ENCODE results near the gene LZTFL1. TPM values are rescaled to one million over a fixed set of nuclear protein-coding genes. Genes with fewer than 3 reads are reported as not detected.

Gene LZTFL1
- polyA plus RNA-seq, 3 donors, result 53.7 to 66.1 (median 64.3) TPM

DNA sequence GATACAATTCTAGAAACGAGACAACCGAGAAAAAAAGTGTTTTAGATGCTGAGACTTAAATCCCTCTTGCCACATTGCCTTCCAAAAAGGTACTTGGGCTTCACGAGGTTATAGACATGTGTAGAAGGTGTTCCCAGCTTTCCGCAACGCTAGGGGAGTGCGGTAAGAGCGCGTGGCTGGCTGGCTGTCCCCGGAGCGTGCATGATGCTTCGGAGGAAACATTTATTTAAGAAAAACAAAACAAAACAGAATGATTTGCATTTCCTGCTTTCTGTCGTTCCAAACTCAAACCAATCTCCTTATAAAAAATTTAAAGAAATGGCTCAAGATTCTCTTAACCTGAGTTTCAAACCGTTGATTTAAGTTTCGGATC is 46.4 kb downstream of the LZTFL1 start:
- peak in 1 of 11 donors; percentile 17 for DNase-seq (ENCODE audit: extremely low read depth in 1 of 11, low read depth in 9 of 11, low spot score in 4 of 11)

DNA sequence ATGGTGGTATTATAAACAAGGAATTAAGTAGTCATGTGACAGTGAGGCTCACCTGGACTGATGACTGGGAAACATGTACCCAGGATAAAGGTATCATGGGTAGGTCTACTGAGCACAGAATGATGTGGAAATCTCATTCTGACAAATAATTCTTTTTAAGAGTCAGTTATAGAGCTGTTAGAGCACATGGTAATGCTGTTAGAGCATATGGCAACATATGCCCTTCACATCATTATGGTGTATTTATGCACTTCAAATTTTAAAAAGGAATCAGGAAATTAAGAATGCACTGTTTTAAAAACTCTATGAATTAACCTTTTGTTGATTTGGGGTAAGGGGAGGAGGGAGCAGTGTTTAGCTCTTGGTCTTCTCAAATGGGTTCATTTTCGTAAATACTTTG is 47.3 kb downstream of the LZTFL1 start:
- DNase-seq (ENCODE audit: extremely low read depth in 1 of 11, low read depth in 9 of 11, low spot score in 4 of 11), result no peak

DNA sequence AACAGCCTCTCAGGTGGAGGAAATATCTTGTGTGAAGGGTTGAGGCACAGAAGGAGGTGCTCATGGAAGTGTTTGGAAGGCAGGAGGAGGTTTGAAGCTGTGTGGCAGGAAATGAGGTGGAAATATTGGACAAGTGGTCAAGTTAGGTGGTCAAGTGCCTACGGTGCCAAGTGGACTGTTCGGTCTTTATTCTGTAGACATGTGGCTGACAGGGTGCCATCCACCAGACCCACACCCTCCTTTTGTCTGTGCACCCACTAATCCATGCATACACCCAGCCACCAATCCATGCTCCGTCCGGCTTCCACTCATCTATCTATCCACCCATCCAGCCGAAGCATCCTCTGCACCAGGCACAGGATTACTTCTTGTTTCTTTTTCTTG is 47.8 kb downstream of the LZTFL1 start:
- DNase-seq (ENCODE audit: extremely low read depth in 1 of 11, low read depth in 9 of 11, low spot score in 4 of 11), result no peak

DNA sequence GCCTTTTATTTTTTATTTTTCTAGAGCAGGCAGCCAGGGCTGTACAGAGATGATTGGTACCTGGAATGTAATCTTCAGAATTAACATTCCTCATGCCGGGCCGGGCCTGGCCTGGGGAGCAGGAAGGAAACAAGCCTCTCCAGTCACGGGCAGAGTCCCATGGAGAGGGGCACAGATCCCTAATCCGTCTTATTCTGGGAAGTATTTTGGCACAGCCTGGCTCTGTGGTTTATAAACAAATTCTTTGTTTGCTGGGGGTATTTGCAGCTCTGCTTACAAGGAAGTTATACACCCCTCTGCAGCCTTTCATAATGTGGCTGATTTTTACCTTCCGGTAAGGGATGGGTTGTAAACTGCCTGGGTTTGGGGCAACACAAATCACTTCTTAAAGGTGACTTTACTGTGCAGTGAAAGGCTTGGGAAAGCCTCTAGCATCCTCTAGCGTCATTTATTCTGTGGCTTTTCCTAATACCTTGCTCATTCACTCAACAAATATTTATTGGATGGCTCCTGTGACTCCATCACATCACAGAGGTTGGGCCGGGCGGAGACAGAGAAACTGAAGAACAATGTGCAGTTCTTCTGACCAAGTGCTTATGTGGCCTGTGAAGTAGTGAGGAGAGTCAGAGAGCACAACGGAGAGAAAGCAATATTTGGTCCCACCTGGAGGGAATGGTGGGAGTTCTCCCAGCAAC is 48.3 kb downstream of the LZTFL1 start:
- no peak for DNase-seq (ENCODE audit: extremely low read depth in 1 of 11, low read depth in 9 of 11, low spot score in 4 of 11)

DNA sequence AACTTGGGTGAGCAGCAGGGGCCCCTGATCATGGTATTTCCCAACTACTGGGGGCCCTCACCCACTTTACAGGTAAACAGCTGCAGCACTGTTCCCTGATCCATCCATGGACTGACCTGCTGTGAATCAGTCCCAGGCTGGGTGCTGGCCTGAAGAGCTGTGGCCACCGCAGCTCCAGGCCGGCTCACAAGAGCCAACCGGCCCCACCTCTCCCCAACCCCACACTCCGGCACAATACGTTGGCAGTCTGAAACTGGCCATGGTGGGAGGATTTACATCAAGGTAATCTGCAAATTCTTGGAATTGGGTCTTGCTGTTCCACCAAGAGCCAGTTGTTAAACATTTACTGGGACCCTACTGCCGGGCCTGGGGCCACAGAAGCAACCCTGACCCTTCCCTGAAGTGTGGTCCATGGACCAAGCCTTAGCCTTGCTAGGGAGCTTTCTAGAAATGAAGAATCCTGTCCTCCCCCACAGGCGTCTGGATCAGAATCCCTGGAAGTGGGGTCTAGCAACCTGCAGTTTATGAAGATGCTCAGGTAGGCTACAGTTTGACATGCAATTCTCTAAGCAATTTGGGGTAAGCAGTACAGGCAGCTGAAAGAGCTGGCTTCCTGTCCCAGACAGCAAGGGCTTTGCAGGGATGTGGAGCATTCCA is 49.3 kb downstream of the LZTFL1 start:
- no peak for DNase-seq (ENCODE audit: extremely low read depth in 1 of 11, low read depth in 9 of 11, low spot score in 4 of 11)

DNA sequence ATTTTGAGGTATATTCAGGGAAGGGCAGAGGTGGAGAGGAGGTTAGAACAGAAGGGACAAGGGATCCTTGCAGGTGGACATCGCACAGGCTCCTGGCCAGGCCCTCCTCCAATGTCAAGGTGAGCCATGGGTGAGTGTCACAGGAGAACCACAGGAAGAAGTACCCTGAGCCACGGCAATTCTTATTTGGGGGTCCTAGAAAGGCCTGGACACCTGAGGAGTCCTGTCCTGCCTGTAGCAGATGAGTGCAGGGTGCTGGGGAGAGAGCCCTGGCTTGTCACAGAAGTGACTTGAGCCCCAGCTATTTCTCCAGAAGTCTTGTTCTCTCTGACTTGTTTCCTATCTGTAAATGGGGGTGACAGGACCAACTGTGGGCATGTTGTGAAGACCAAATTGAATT is 49.9 kb downstream of the LZTFL1 start:
- DNase-seq (ENCODE audit: extremely low read depth in 1 of 11, low read depth in 9 of 11, low spot score in 4 of 11), result no peak

DNA sequence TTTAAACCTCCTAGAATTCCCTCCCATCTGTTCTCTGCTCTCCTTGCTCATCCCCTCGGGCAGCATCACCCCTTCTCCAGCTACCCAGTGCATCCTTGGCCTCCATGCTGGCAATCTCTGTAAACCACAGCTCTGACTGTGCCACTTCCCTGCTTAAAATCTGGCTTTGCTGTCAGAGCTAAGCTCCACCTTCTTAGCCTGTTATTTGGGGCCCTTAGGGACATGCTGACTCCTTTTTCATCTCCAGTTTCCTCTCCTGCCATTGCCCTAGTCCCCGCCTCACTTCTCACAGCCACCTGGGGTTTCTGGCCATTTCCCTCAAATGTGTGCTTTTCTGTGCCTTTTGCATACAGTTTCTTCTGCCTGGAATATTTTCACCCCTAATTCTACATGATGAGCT is 51.3 kb downstream of the LZTFL1 start:
- DNase-seq (ENCODE audit: extremely low read depth in 1 of 11, low read depth in 9 of 11, low spot score in 4 of 11), result no peak

DNA sequence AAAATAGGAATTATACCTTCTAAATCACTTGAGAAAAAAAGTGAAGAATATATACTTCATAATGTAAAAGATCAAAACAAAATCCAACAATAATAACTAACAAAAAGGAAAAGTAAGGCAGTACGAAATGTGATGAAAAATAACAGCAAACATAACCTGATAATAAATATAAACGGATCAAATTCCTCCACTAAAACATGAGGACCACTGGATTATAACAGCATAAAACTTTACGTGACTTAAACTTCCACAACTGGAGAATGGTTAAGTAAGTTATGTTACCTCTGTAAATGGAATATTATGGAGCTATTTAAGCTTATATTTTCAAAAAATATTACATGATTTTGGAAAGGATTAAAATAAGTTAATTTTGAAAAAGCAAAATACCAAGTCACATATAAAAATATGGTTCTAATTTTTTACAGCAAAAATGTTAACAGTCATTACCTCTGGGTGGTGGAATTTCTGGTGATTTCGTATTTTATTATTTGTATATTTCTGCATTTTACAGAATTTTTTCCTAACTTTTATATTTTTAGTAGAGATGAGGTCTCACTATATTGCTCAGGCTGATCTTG is 52.6 kb downstream of the LZTFL1 start:
- DNase-seq (ENCODE audit: extremely low read depth in 1 of 11, low read depth in 9 of 11, low spot score in 4 of 11), result no peak

DNA sequence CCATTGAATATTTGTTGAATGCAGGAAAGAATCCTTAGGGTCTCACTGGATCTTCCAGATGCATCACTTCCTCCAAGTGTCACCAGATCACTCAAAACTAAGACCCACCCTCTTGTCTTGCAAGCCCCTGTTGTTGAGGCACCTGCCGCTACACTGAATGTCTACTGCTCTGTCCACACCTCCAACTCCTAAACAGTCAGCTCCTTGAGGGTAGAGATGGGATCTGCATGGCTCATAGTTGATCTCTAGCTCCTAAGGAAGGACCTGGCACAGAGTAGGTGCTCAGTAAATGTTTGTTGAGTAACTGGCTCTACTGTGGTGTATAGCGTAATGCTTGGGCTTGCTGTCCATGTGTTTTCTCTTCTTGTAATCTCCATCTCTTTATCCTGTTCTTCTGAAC is 54.4 kb downstream of the LZTFL1 start:
- no peak for DNase-seq (ENCODE audit: extremely low read depth in 1 of 11, low read depth in 9 of 11, low spot score in 4 of 11)

DNA sequence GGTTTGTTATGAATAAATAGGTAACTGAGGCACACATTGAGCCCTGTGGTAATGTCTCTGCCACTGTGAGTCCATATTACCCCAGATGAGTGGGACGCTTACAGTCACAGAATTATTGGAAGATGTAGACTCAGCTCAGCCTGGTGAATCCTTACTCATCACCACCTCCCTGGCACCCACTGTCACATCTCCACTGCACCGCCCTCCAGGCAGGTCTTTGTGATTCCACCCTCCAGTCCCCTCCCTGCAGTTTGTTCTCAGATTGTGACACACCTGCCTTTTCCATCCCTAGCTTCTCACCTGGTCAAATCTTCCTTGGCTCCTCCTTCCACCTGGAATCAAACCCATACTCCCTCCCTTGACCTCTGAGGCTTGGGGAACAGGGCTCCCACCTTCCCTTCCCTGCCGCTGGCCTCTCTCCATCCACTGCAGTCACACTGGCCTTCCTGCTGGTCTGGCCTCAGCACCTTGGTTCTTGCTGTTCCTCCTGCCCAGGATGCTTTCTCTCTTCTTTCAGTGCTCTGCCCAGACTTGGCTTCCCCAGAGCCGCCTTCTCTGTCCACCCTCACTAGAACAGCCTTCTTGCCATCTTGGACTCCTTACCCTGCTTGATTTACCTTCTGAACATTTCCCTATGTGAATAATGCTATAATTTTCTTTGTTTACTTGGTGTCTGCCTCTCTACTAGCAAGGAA is 55.0 kb downstream of the LZTFL1 start:
- DNase-seq (ENCODE audit: extremely low read depth in 1 of 11, low read depth in 9 of 11, low spot score in 4 of 11), result no peak

DNA sequence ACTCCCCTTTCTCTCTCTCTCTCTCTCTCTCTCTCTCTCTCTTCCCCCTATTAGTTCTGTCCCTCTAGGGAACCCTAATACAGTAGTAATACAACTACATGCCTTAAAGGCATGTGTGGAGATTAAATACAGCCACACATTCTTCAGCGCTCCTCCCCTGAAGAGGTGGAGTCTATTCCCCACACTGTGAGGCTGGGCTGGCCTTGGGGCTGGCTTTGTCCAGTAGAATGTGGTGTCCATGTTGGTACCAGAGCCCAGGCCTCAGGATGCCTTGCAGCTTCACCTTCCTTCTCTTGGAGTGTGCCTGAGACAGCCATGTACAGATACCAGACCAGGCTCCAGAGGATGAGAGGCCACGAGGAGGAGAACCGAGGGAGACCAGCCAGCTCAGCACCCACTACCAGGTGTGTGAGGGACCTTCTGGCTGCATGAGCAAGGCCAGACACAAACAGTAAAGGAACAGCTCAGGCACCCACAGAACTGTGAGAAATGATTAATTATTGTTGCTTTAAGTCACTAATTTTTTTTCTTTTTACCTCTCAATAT is 56.2 kb downstream of the LZTFL1 start:
- DNase-seq (ENCODE audit: extremely low read depth in 1 of 11, low read depth in 9 of 11, low spot score in 4 of 11), result no peak

DNA sequence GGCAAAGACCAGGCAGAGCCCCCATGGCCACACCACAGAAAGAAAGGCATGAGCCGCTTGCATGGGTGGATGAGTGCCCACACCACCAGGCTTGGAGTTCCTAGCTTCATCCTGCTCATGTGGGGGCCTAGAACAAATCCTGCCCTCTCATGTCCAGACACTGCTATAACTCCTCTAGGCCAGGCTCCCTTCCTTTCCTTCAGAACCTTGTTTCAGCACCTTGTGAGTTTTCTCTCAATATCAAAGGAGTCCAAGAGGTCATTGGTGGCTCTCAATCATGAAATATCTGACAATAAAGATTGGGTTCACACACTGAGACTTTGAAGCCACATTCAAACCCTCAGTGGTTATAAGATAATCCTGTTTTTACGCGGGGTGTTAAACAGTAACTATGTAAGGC is 58.3 kb downstream of the LZTFL1 start:
- DNase-seq (ENCODE audit: extremely low read depth in 1 of 11, low read depth in 9 of 11, low spot score in 4 of 11), result no peak

DNA sequence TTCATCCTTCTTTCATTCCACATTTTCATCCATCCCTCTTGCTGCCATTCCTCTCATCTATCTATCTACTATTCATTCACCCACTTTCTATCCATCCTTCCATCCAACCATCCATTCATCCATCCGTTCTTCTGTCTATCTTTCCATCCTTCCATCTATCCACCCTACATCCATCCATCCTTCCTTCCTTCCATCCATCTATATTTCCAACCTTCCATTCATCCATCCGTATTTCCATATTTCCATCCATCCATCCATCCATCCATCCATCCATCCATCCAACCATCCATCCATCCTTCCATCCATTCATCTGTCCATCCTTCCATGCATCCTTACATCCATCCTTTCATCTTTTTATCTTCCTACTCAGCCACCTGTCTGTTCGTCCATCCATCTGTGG is 59.5 kb downstream of the LZTFL1 start:
- no peak for DNase-seq (ENCODE audit: extremely low read depth in 1 of 11, low read depth in 9 of 11, low spot score in 4 of 11)

DNA sequence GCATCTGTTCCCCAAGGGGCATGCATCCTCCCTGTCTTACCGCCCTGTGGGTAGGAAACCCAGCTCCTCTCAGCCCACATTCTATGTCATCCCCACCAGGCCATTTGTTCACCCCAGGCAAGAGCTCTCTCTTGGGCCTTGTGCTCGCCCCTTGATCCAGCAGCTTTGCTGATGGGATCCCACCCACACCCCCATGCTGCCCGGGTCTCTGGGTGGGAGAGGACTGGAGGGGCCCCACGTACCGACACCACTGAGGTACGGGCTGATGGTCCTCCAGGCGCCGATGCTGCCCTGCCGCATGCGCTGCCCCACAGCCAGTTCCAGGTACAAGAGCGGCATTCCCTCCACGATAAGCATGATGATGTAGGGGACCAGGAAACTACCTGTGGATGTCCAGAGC is 60.1 kb downstream of the LZTFL1 start:
- DNase-seq (ENCODE audit: extremely low read depth in 1 of 11, low read depth in 9 of 11, low spot score in 4 of 11), result no peak

DNA sequence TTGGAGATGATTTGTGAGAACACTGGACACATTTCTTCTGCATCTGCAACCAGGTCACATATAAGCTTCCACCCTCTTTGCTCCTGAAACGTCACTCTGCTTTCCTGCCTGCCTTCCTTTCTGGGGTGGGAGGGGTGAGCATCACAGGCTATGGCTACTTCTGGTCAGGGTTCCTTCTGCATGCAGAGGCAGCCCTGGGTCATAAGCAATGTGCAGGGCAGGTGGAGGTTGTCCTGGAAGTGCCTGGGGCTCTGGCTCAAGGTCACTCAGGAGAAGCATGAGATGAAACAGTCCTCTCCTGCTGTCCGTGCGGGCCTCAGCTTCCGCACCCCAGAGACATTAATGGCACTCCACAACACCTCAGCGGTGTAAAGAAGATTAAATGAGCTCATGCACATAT is 60.6 kb downstream of the LZTFL1 start:
- no peak for DNase-seq (ENCODE audit: extremely low read depth in 1 of 11, low read depth in 9 of 11, low spot score in 4 of 11)

DNA sequence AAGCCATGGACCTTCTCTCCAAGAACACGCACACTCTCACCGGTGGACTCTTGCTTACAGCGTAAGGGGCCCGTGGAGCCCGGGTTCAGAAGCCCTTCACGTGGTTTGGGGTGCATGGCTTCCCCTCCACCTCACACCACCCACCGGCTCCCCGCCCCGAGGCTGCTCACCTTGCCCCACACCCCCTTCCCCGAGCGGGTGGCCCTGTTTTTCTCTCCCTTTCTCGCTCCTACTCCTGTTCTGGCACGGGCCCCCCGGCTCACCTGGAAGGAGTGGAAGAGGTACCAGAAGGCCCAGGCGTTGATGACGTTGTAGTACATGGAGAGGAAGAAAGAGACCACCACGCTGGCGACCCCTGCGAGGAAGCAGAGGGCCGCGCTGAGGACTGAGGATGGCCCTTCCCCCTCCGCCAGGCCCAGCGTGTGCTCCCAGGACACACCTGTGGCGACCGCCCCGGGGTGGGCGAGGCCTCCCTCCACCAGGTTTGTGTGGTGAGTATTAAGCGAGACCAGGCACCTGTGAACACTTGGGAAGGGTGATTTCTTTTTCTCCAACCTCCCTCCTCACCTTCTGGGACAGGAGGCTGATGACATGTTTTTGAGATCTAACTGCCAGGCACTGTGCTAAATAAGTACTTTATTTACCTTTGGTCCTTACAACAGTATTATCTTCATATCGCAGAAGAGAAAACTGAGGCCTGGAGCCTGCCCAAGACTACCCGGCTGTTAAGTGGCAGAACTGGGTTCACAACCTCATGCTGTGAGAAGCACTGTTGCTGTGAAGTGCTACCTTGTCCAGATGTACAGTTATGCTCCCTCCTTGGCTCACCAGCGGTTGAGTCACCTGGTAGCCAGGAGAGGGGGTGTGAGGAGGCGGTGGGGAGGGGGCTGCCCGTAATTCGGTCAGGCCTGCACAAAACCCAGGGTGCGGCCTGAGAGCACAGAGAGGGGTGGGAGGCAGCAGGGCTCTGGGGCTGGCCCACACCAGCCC is 61.9 kb downstream of the LZTFL1 start:
- DNase-seq (ENCODE audit: extremely low read depth in 1 of 11, low read depth in 9 of 11, low spot score in 4 of 11), result no peak

DNA sequence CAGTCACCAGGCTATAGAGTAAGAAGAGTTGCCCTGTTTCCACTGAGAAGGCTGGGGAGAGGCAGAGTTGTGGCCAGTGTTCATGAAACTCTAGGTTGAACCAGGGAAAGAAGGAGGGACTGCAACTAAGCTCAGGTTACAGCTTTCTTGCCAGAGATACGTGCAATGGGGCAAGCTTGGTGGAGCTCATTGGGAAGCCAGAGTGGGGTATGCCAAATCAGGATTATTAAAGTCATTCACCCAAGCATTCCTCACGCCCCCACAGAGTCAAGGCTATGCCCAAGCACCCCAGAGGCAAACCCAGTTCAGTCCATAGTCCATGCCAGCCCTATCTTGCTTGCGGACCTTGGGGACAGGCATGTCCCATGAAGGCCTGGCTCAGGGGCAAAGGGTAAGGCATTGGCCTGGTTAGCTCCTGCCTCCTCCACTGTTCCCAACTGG is 63.1 kb downstream of the LZTFL1 start:
- DNase-seq (ENCODE audit: extremely low read depth in 1 of 11, low read depth in 9 of 11, low spot score in 4 of 11), result no peak

DNA sequence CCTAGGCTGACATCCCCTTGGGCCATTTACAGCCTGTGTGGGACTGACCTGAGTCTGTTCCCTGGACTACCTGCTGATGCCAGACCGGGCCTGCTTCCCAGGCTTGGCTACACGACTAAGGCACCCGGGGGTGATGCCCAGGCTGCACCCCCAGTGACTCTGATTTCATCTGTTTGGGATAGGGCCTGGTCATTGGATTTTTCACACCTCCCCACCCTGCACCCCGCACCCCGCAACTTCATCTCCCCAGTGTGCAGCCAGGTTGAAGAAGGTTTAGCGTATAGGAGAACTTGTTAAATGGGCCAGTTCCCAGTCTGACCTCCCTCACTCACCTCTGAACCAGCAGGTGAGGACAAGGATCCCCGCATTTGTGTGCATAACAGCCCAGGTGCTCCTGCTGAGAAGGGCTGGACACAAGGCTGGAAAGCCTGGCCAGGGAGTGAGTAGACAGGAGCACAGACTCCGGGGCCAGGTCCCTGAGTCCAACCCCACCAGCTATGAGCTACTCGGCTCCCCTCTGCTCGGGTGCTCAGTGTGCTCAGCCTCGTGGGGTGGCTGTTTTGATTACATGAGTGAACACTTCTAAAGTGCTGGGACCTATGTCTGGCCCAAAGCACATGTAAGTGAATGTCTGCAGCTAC is 64.1 kb downstream of the LZTFL1 start:
- no peak for DNase-seq (ENCODE audit: extremely low read depth in 1 of 11, low read depth in 9 of 11, low spot score in 4 of 11)

All from renal cortex interstitium (tissue), 11 donors.